Umbilical cord (tissue), 2 donors: ENCODE measurements around the gene TSEN15. TPM values are rescaled to one million over a fixed set of nuclear protein-coding genes. Genes with fewer than 3 reads are reported as not detected.
"Not testable (repeated sequence)": the region's sequence is repeated elsewhere in the genome, so short reads cannot be mapped to it uniquely, and the experiment has no call there.

ENCODE experiments used
- DNase-seq: peaks from one replicate; pipeline ENCODE4 v3.0.0-alpha.2; 2015; ENCODE audit warnings: low spot score
- total RNA-seq: library from RNA; depleted of rRNA; stranded (reverse); fragments of >200 nt; gene quantifications from one replicate; pipeline ENCODE4 v1.2.3, GENCODE V29; 2014; ENCODE audit warnings: low replicate concordance; ENCODE audit not compliant: insufficient read depth

Gene TSEN15
- total RNA-seq, 1 donor from 2014 or later, result 38.8 TPM

DNA sequence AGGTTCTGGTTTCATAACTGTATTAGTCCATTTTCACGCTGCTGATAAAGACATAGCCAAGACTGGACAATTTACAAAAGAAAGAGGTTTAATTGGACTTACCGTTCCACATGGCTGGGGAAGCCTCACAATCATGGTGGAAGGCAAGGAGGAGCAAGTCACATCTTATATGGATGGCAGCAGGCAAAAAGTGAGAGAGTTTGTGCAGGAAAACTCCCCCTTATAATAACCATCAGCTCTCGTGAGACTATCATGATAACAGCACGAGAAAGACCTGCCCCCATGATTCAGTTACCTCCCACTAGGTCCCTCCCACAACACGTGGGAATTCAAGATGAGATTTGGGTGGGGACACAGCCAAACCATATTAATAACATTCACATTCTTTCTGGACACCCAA, 45.0 kb downstream of the TSEN15 start:
- DNase-seq, result not testable (repeated sequence)

DNA sequence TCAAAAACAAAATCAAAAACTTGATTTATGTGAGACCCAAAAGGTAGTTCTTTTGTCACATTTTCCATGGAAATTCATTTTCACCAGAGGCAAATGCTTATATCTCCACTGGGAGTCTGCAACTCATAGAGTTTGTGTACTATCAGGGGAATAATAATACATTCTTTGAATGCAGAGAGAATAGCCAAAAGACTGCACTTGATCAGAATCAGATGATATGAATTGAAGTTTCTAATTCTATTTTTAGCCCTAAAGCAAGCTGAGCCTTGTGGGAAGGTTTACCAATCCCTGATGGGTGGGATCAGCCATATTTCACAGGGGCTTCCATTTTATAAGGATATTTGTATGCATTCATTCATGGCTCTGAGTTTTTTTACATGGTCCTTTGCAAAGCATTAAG, 49.6 kb downstream of the TSEN15 start:
- no peak for DNase-seq

GRCh38 chr1:184101571-184101970, 50.0 kb downstream of the TSEN15 start:
- DNase-seq, result no peak

GRCh38 chr1:184110272-184111204, 59.0 kb downstream of the TSEN15 start:
- DNase-seq, result no peak

DNA sequence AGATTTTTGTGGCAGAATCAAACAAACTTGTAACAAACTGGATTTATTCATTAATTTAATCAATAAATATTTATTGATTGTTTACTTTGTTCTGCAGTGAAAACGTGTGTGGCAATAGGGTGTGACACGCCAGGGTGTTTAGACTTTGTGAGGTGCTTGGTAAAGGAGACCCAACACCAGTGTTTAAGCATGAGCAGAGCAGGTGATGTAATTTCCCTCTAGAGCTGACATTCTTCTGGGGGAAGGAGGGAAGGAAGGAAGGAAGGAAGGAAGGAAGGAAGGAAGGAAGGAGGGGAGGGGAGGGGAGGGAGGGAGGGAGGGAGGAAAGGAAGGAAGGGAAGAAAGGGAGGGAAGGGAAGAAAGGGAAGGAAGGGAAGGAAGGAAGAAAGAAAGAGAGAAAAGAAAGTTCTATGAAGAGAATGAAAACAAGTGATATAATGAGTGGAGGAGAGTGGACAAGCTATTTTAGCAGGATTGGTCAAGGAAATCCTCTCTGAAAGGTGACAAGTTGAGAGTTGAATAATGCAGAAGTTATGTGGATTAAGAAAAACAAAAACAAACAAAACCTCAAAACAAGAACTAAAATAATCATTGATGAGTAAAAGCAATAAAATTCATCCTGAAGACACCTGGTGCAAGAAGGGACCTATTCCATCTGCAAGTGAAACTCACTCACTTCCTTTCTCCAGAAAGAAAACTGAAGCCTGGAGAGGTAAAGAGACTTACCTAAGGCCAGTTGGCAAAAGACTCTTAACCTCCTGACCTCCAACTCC, 60.8 kb downstream of the TSEN15 start:
- no peak for DNase-seq

DNA sequence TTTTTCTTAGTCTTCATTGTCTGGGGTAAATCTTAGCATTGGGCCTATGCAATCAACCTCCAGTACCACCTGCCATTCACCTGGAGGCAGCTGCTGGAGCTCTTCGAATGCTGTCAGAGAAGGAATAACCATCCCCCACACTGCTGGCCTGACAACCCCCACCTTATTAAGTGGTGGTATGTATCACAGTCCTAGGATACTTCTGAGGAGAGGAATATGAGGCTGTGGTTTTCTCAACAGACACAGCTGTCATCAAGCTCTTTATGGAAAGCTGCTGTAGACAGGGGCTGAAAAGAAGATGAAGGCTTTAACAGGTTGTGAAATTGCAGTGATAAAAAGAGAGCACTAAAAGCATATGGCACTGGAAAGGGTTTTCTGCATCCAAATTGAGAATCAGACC, 61.7 kb downstream of the TSEN15 start:
- no peak for DNase-seq

GRCh38 chr1:184114818-184115398, 63.4 kb downstream of the TSEN15 start:
- no peak for DNase-seq

GRCh38 chr1:184116287-184116686, 64.8 kb downstream of the TSEN15 start:
- no peak for DNase-seq

DNA sequence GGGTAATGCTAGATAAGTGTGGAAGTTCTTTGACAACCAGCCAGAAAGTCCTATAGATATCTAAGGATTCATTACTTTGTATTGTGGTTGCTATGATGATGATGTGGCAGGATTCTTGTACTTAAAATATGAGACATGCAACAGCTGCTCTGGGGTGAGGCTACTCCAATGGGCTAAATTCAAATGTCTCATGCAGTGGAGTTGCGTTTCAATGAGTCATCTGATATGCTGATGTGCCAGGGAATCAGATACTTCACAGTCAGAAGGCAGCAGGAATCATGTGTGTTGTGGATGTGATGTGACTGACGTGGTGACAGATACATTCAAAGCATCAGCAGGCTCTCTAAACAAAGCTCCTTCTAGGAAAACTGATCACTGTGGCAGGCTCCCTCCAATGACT, 66.5 kb downstream of the TSEN15 start:
- DNase-seq, result peak; percentile 92

Other genes with a start within 250 kb of the TSEN15 start
- 30.8 TPM for gene RGL1, start 246.6 kb upstream of the TSEN15 start, total RNA-seq
- gene COLGALT2, start 14.0 kb upstream of the TSEN15 start, total RNA-seq, result 1.4 TPM